SK-N-MC (cell line): ENCODE data around the gene OR10H3.

Experiments used
- EZH2 ChIP-seq: fragments of 200-600 bp; sonication (generic); IDR thresholded peaks from one replicate; pipeline ENCODE4 v1.6.1; 2017; ENCODE audit warnings: antibody characterized with exemption
- FOXP2 ChIP-seq: optimal IDR thresholded peaks from 2 replicates; pipeline ENCODE3; 2011; ENCODE audit warnings: mild to moderate bottlenecking, moderate library complexity; ENCODE audit not compliant: insufficient read depth; ENCODE audit errors: extremely low read length, control extremely low read depth
- POLR2AphosphoS5 ChIP-seq: IDR thresholded peaks from 2 replicates; pipeline ENCODE4 v1.6.1; 2012; ENCODE audit warnings: mild to moderate bottlenecking, low read depth, low read length, borderline replicate concordance

- TF ChIP-seq EZH2 (no peak), FOXP2 (no peak), POLR2AphosphoS5 (no peak)
These were observed 20.0 kb upstream of the OR10H3 start for GRCh38 chr19:15717809-15718208.
